Panc1 (cell line): Measurements from ENCODE around the gene POLQ.

Experiments
- POLR2AphosphoS5 ChIP-seq: IDR thresholded peaks from 2 replicates; pipeline ENCODE4 v1.6.1; 2012; ENCODE audit warnings: mild to moderate bottlenecking, low read depth, low read length, moderate library complexity
- SIN3A ChIP-seq: IDR thresholded peaks from 2 replicates; pipeline ENCODE4 v1.6.1; 2012; ENCODE audit warnings: low read depth, mild to moderate bottlenecking, low read length, moderate library complexity, borderline replicate concordance; ENCODE audit not compliant: insufficient read depth
- TF ChIP-seq, protein P1 (sequence below): fragments of 450-650 bp; IDR thresholded peaks from 2 replicates; pipeline ENCODE4 v1.5.1; 2017; ENCODE audit warnings: mild to moderate bottlenecking
- TF ChIP-seq, protein P2 (sequence below), 2 experiments: IDR thresholded peaks; 2 replicates each; pipeline ENCODE4 v1.6.1; 2011 to 2012; ENCODE audit warnings: low read depth in 2 of 2, control low read depth in 1 of 2, low read length in 1 of 2, mild to moderate bottlenecking in 1 of 2, moderate library complexity in 1 of 2; ENCODE audit not compliant: insufficient read depth in 1 of 2

DNA sequence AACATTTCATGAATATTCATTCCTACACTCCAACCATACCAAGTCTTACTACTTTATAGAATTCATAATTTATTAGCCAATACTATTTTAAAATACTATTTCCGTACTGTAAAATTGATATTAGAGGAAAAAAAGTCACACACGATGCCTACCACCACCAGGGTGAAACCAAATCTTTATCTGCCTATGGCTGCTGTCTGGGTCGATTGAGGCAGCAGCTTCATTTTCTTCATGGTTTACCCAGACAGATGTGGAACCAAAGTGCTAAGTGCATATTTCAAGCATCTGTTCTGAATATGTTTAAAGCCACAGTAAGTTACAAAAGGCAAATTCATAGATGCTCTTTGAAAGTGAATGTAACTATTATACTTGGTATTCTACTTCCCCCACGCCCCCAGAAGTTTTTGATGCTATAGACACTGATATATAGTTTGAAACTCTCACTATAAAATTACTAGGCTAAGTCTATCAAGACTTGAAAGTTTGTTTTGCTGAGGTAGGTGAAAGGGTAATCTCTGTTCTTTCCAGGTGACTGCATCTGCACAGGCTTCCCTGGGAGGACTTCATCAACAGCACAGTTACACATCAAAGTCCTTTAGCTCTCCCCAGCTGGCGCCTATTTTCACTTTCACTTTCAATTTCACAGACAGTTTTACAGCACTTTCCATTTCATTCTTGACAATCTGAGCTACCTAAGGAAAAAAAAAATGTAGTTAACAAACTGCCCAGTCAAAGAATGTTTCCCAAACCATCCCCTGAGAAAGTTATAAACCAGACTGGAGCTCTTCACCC is 113.9 kb downstream of the POLQ start:
- TF ChIP-seq, protein P1, sequence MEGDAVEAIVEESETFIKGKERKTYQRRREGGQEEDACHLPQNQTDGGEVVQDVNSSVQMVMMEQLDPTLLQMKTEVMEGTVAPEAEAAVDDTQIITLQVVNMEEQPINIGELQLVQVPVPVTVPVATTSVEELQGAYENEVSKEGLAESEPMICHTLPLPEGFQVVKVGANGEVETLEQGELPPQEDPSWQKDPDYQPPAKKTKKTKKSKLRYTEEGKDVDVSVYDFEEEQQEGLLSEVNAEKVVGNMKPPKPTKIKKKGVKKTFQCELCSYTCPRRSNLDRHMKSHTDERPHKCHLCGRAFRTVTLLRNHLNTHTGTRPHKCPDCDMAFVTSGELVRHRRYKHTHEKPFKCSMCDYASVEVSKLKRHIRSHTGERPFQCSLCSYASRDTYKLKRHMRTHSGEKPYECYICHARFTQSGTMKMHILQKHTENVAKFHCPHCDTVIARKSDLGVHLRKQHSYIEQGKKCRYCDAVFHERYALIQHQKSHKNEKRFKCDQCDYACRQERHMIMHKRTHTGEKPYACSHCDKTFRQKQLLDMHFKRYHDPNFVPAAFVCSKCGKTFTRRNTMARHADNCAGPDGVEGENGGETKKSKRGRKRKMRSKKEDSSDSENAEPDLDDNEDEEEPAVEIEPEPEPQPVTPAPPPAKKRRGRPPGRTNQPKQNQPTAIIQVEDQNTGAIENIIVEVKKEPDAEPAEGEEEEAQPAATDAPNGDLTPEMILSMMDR, result no peak
- TF ChIP-seq SIN3A, result no peak
- no peak for TF ChIP-seq POLR2AphosphoS5
- TF ChIP-seq, protein P2, sequence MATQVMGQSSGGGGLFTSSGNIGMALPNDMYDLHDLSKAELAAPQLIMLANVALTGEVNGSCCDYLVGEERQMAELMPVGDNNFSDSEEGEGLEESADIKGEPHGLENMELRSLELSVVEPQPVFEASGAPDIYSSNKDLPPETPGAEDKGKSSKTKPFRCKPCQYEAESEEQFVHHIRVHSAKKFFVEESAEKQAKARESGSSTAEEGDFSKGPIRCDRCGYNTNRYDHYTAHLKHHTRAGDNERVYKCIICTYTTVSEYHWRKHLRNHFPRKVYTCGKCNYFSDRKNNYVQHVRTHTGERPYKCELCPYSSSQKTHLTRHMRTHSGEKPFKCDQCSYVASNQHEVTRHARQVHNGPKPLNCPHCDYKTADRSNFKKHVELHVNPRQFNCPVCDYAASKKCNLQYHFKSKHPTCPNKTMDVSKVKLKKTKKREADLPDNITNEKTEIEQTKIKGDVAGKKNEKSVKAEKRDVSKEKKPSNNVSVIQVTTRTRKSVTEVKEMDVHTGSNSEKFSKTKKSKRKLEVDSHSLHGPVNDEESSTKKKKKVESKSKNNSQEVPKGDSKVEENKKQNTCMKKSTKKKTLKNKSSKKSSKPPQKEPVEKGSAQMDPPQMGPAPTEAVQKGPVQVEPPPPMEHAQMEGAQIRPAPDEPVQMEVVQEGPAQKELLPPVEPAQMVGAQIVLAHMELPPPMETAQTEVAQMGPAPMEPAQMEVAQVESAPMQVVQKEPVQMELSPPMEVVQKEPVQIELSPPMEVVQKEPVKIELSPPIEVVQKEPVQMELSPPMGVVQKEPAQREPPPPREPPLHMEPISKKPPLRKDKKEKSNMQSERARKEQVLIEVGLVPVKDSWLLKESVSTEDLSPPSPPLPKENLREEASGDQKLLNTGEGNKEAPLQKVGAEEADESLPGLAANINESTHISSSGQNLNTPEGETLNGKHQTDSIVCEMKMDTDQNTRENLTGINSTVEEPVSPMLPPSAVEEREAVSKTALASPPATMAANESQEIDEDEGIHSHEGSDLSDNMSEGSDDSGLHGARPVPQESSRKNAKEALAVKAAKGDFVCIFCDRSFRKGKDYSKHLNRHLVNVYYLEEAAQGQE (IDR thresholded peaks at IDR 0.05; ENCODE audit: insufficient read depth in 1 of 2, low read depth in 2 of 2, low read length in 1 of 2), result no peak
